Loucy (cell line): Measurements from ENCODE around the gene TOMT.

ENCODE experiments used
- H2AFZ ChIP-seq: fragments of 200-600 bp; sonication (generic); 2 replicates; pipeline ENCODE4 v1.6.0; 2016; ENCODE audit warnings: antibody characterized with exemption, mild to moderate bottlenecking, low read length, moderate library complexity
- H3F3A ChIP-seq: fragments of 200-600 bp; 2 replicates; pipeline ENCODE4 v1.6.0; 2016; ENCODE audit warnings: antibody characterized with exemption, low read depth, mild to moderate bottlenecking
- H3K27me3 ChIP-seq: fragments of 200-600 bp; sonication (generic); 2 replicates; pipeline ENCODE4 v1.6.1; 2014; ENCODE audit warnings: low read length, mild to moderate bottlenecking; ENCODE audit not compliant: insufficient read depth, poor library complexity, severe bottlenecking
- H3K36me3 ChIP-seq: fragments of 200-600 bp; sonication (generic); 2 replicates; pipeline ENCODE4 v1.6.1; 2016; ENCODE audit warnings: low read length; ENCODE audit not compliant: insufficient read depth
- H3K4me1 ChIP-seq: fragments of 200-600 bp; sonication (generic); 2 replicates; pipeline ENCODE4 v1.5.1; 2014; ENCODE audit warnings: low read length, mild to moderate bottlenecking; ENCODE audit not compliant: insufficient read depth, poor library complexity, severe bottlenecking
- H3K4me2 ChIP-seq: fragments of 200-600 bp; sonication (generic); 2 replicates; pipeline ENCODE4 v1.6.0; 2014; ENCODE audit warnings: antibody characterized with exemption, low read length, low read depth, mild to moderate bottlenecking; ENCODE audit not compliant: poor library complexity, severe bottlenecking
- H3K4me3 ChIP-seq: fragments of 200-600 bp; sonication (generic); 2 replicates; pipeline ENCODE4 v1.5.1; 2014; ENCODE audit warnings: low read length, mild to moderate bottlenecking, mixed read lengths; ENCODE audit not compliant: poor library complexity, severe bottlenecking
- H3K79me2 ChIP-seq: fragments of 200-600 bp; sonication (generic); 2 replicates; pipeline ENCODE4 v1.6.1; 2014; ENCODE audit warnings: low read length; ENCODE audit not compliant: insufficient read depth
- H3K9ac ChIP-seq: fragments of 200-600 bp; sonication (generic); 2 replicates; pipeline ENCODE4 v1.6.0; 2014; ENCODE audit warnings: mild to moderate bottlenecking, low read depth, low read length, moderate library complexity; ENCODE audit not compliant: poor library complexity, severe bottlenecking
- H3K9me2 ChIP-seq: fragments of 200-600 bp; sonication (generic); replicated peaks from 2 replicates; pipeline ENCODE4 v1.6.1; 2016; ENCODE audit warnings: low read depth, low read length, mixed read lengths
- H3K9me3 ChIP-seq: fragments of 200-600 bp; sonication (generic); 2 replicates; pipeline ENCODE4 v1.6.1; 2014; ENCODE audit warnings: mild to moderate bottlenecking, antibody characterized with exemption, low read length, low read depth; ENCODE audit not compliant: insufficient read depth
- H4K20me1 ChIP-seq: fragments of 200-600 bp; sonication (generic); 2 replicates; pipeline ENCODE4 v1.6.0; 2014; ENCODE audit warnings: antibody characterized with exemption, low read length, mild to moderate bottlenecking; ENCODE audit not compliant: insufficient read depth, poor library complexity, severe bottlenecking
- EZH2phosphoT487 ChIP-seq: fragments of 200-600 bp; IDR thresholded peaks from 2 replicates; pipeline ENCODE4 v1.6.1; 2018; ENCODE audit warnings: antibody characterized with exemption, mild to moderate bottlenecking, moderate library complexity, borderline replicate concordance
- TF ChIP-seq, protein P1 (sequence below): fragments of 200-600 bp; sonication (generic); conservative IDR thresholded peaks from 2 replicates; pipeline ENCODE4 v1.5.1; 2014; ENCODE audit warnings: mild to moderate bottlenecking, antibody characterized with exemption, low read length

The TOMT gene

DNA sequence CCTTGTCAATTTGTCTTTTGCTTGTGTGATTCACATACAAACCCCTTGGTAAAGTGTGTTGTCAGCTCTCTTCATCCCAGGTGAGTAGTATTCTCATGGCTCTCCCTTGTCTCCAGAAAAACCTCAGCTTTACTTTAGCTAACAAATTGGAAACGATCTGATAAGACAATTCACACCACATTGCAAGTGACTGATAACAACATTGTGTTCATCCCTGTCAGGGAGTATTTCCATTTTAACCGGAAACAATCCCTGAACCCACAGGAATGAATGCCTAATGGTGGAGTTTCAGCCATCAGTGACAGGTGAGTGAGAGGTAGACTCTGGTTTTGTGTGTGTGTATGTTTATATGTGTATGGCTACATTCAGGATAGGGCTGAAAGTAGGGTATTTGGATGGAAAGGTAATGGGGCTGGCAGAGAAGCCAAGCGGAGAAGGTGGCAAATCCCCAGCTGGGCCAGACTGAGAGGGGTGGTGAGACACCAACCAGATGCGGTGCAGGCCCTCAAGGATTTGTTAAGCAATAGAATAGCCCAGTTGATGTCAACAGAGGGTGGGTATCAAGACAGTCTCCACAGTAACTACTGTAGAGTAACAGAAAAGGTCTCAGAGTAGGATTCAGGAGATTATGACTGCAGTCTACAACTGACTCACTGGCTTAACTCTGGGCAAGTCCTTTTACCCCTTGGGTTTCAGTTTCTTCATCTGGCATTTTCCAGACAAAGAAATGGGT lies 17.5 kb upstream of the TOMT start:
- Histone ChIP-seq H3K9ac (no peak overlapping the region), H3K9me3 (no peaks in the 10 kb centered on the region), H3K4me3 (no peak overlapping the region), H4K20me1 (no peaks in the 10 kb centered on the region), H3K36me3 (no peaks in the 10 kb centered on the region), H3K4me1 (no peaks in the 10 kb centered on the region), H3K9me2 (no peaks in the 10 kb centered on the region), H3K4me2 (no peak overlapping the region), H3F3A (no peaks in the 10 kb centered on the region), H2AFZ (no peak overlapping the region), H3K27me3 (no peaks in the 10 kb centered on the region), H3K79me2 (no peaks in the 10 kb centered on the region)
- TF ChIP-seq, protein P1, sequence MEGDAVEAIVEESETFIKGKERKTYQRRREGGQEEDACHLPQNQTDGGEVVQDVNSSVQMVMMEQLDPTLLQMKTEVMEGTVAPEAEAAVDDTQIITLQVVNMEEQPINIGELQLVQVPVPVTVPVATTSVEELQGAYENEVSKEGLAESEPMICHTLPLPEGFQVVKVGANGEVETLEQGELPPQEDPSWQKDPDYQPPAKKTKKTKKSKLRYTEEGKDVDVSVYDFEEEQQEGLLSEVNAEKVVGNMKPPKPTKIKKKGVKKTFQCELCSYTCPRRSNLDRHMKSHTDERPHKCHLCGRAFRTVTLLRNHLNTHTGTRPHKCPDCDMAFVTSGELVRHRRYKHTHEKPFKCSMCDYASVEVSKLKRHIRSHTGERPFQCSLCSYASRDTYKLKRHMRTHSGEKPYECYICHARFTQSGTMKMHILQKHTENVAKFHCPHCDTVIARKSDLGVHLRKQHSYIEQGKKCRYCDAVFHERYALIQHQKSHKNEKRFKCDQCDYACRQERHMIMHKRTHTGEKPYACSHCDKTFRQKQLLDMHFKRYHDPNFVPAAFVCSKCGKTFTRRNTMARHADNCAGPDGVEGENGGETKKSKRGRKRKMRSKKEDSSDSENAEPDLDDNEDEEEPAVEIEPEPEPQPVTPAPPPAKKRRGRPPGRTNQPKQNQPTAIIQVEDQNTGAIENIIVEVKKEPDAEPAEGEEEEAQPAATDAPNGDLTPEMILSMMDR = no peak
- TF ChIP-seq EZH2phosphoT487 = no peak

DNA sequence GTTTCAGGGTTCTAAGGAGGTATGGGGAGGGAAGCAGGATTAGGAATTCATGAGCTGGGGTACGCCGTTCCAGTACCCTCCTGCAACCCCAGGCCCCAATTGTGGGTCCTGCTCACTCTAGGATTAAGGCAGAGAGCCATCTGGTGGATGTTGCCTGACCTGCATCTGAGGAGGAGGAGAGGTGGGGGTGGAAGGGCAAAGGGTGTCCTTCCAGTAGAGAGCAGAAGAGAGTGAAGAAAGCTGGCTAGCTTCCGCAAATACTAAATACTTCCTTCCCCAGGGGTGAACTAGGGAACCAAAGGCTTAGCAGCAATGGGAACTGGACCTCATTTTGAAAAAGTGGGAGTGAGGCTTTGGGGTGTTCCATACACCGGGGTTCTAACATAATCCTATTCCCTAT lies 14.4 kb upstream of the TOMT start:
- no peaks in the 10 kb centered on the region for H3K9me2 ChIP-seq
- no peak overlapping the region for H3K4me3 ChIP-seq
- H3K36me3 ChIP-seq = no peaks in the 10 kb centered on the region; the same call in 1 of the 2 replicates
- no peak overlapping the region for H3K4me2 ChIP-seq
- H4K20me1 ChIP-seq = no peaks in the 10 kb centered on the region
- H3F3A ChIP-seq = no peaks in the 10 kb centered on the region
- H3K27me3 ChIP-seq = no peaks in the 10 kb centered on the region
- no peaks in the 10 kb centered on the region for H3K79me2 ChIP-seq
- TF ChIP-seq, protein P1 = peak; percentile 93
- TF ChIP-seq EZH2phosphoT487 = no peak
- H3K9ac ChIP-seq = no peak overlapping the region
- no peak overlapping the region for H2AFZ ChIP-seq
- H3K4me1 ChIP-seq = no peaks in the 10 kb centered on the region
- no peaks in the 10 kb centered on the region for H3K9me3 ChIP-seq

DNA sequence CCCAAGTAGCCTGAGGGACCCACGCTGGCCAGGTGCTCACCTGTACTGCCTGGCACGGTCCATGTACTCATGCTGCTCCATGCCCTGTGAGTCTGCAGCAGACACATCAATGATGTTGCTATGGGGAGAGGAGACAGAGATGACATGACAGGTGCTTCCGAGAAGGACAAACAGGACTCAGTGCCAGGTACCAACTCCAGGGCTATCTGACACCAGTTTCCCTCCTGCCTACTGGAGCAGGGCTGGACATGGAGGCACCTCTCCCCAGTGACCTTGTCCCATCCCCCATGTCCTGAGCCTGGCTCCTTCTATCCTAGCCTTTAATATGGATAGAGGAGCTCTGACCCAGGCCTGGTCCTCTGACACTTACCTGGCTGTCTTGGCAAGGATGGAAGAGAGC lies 7.0 kb upstream of the TOMT start:
- Histone ChIP-seq H3K36me3 (peaks cover 18% of the 10 kb centered on the region; the same call in 1 of the 2 replicates), H3K4me2 (peak overlapping the region; percentile 96), H2AFZ (no peak overlapping the region)

More for the DNA sequence above, 7.0 kb upstream of the TOMT start:
- Histone ChIP-seq H4K20me1 (peaks cover 4% of the 10 kb centered on the region), H3K9me2 (no peaks in the 10 kb centered on the region), H3K4me3 (no peak overlapping the region), H3K9ac (peak overlapping the region; percentile 98), H3K79me2 (peaks cover 43% of the 10 kb centered on the region), H3K9me3 (no peaks in the 10 kb centered on the region), H3K27me3 (no peaks in the 10 kb centered on the region), H3F3A (peaks cover 7% of the 10 kb centered on the region; the same call in 1 of the 2 replicates), H3K4me1 (peaks cover 42% of the 10 kb centered on the region)
- TF ChIP-seq EZH2phosphoT487 = no peak
- TF ChIP-seq, protein P1 = no peak
